Measurements from ENCODE around the gene RBBP5.

The RBBP5 gene

DNA sequence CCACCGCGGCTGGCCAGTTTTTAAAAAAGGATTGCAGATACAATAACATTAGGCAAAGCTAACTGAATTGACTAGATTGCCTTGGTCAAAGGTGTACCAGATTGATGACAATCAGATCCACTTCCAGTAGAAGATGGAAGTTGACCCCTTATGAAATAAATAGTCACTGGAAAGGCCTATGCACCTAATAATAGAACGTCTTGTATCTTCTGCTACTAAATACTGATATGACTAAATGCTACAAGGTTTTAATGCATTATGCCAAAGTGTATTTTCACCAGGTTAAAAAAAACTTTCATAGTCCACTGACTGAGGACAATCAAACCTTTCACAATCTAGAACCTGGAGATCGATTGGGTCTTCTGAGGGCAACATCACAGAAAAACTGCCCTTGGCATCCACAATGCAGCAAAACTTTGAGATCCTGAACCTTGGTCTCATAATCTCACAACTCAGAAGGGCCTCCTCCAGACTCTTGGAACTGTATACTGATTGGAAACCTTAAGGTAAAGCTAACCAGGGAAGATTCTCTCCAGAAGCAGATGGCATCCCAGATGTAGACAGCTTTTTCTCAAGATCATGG lies 7.8 kb upstream of the RBBP5 start:
- no peak for DNase-seq (ENCODE audit: low read depth in 2 of 2)

GRCh38 chr1:205128050-205128449 lies 6.3 kb upstream of the RBBP5 start:
- no peak for DNase-seq (ENCODE audit: low read depth in 2 of 2)

DNA sequence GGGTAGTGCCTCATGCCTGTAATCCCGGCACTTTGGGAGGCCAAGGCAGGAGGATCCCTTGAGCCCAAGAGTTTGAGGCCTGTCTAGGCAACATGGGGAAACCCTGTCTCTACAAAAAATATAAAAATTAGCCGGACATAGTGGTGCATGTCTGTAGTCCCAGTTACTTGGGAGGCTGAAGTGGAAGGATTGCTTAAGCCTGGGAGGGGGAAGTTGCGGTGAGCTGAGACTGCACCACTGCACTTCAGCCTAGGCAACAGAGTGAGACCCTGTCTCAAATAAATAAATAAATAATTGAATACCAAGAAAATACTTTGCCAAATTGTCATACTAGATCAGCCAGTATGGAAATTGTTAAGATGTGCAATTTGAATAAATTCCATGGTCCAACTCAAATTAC lies 5.9 kb upstream of the RBBP5 start:
- DNase-seq (ENCODE audit: low read depth in 2 of 2) = no peak

GRCh38 chr1:205124726-205125125 lies 2.9 kb upstream of the RBBP5 start:
- DNase-seq (ENCODE audit: low read depth in 2 of 2) = no peak

DNA sequence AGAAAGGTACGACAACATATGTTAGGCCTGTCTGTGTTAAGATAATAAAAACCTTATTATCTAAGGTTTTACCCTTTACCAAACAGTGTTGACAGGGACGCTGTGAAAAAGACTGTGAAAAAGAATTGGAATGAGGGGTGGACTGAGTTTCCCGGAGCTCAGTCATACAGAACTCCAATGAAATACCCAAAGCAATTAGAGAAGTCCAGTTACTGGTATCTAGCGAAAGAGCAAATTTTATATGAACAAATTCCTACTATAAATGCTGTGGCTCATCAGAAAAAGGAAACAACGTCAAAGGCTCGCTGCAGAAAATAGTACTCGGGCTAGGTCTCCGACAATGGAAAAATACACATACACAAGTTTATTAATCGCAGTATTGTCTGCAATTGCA lies 708 bp upstream of the RBBP5 start:
- DNase-seq (ENCODE audit: low read depth in 2 of 2) = no peak

GRCh38 chr1:205118752-205119151 lies 3.0 kb downstream of the RBBP5 start:
- no peak for DNase-seq (ENCODE audit: low read depth in 2 of 2)

GRCh38 chr1:205111354-205111753 lies 10.4 kb downstream of the RBBP5 start:
- no peak for DNase-seq (ENCODE audit: low read depth in 2 of 2)

GRCh38 chr1:205109711-205110110 lies 12.1 kb downstream of the RBBP5 start:
- no peak for DNase-seq (ENCODE audit: low read depth in 2 of 2)

- DNase-seq (ENCODE audit: low read depth in 2 of 2) = no peak
Measured at GRCh38 chr1:205109269-205109668, 12.5 kb downstream of the RBBP5 start.

DNA sequence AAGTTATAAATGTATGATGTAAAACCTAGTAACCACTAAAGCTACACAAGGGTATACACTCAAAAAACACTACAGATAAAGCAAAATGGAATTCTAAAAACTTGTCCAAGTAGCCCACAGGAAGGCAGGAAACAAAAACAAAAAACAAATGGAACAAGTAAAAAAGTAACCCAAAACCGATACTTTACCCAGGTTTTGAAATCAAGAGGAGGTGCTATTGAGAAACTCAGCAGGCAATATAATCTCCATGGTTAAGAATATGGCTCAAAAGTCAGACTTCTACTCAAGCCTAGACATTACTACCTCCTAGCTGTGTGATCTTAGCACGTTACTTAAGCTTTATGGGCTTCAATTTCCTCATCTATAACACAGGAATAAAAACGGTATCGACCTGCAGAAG lies 13.3 kb downstream of the RBBP5 start:
- DNase-seq (ENCODE audit: low read depth in 2 of 2) = no peak

DNA sequence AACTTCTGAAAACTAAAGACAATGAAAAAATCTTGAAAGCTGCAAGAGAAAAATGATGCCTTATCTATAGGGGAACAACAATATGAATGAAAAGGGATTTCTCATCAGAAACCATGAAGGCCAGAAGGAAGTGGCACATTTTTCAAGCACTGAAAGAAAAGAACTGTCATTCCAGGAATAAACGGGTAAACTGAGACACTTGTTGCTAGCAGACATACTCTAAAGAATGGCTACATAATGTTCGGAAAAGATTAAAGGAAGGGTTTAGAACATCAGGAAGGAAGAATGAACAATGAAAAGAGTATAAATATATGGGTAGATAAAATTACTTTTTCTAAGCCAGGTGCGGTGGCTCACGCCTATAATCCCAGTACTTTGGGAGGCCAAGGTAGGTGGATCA lies 14.5 kb downstream of the RBBP5 start:
- no peak for DNase-seq (ENCODE audit: low read depth in 2 of 2)

DNA sequence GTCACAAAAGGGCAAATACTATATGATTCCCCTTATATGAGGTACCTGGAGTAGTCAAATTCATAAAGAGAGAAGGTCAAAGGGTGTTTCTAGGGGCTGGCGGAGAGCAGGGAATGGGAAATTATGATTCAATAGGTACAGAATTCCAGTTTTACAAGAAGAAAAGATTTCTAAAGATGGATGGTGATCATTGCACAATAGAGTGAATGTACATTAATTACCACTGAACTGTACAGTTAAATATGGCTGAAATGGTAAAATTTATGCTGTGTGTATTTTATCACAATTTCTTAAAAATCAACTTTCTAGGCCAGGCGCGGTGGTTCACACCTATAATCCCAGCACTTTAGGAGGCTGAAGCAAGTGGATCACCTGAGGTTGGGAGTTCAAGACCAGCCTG lies 19.4 kb downstream of the RBBP5 start:
- no peak for DNase-seq (ENCODE audit: low read depth in 2 of 2)

- DNase-seq (ENCODE audit: low read depth in 2 of 2) = no peak
Measured at GRCh38 chr1:205098242-205098641, 23.5 kb downstream of the RBBP5 start.

DNA sequence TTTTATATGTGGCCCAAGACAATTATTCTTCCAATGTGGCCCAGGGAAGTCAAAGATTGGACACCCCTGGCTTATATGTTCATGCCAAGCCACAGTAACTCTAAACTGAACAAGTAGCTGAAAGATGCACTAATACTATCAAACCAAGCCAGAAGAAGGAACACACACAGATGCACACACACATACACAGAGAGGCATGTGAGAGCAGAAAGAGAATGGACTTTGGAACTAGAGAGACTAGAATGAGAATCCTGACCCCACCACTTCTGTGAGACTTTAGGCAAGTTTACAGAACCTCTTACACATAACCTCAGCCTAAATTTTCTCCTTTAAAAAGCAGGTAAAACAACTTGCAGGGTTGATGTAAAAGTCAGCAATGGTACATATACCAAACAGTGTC lies 26.4 kb downstream of the RBBP5 start:
- no peak for DNase-seq (ENCODE audit: low read depth in 2 of 2)

- no peak for DNase-seq (ENCODE audit: low read depth in 2 of 2)
Measured at GRCh38 chr1:205091043-205091740, 30.6 kb downstream of the RBBP5 start.

GRCh38 chr1:205088341-205088740 lies 33.4 kb downstream of the RBBP5 start:
- no peak for DNase-seq (ENCODE audit: low read depth in 2 of 2)

DNA sequence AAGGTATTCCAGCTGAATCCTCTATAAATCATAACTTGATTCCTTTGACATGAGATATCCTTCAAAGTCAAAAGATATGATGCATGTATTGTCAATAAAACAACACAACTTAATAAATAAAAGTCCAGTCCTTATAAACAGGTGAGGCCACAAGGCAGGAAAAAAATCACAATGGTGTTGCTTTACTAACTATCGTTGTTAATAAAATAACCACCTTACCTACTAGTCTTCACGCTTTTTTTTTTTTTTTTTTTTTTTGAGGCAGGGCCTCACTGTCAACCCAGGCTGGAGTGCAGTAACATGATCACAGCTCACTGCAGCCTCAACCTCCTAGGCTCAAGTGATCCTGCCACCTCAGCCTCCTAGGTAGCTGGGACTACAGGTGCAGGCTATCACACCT lies 37.4 kb downstream of the RBBP5 start, which contains the start of gene TMEM81:
TMEM81 (minus strand) TSS at position 101 of the 400 bp plus-strand sequence. CDS start 140 bp downstream, outside the sequence.
- no peak for DNase-seq (ENCODE audit: low read depth in 2 of 2)

GRCh38 chr1:205082431-205082830 lies 39.3 kb downstream of the RBBP5 start:
- no peak for DNase-seq (ENCODE audit: low read depth in 2 of 2)

- no peak for DNase-seq (ENCODE audit: low read depth in 2 of 2)
Measured at GRCh38 chr1:205077934-205078311, 43.9 kb downstream of the RBBP5 start.

- no peak for DNase-seq (ENCODE audit: low read depth in 2 of 2)
Measured at GRCh38 chr1:205077158-205077933, 44.4 kb downstream of the RBBP5 start.

GRCh38 chr1:205076245-205076761 lies 45.5 kb downstream of the RBBP5 start:
- no peak for DNase-seq (ENCODE audit: low read depth in 2 of 2)

DNA sequence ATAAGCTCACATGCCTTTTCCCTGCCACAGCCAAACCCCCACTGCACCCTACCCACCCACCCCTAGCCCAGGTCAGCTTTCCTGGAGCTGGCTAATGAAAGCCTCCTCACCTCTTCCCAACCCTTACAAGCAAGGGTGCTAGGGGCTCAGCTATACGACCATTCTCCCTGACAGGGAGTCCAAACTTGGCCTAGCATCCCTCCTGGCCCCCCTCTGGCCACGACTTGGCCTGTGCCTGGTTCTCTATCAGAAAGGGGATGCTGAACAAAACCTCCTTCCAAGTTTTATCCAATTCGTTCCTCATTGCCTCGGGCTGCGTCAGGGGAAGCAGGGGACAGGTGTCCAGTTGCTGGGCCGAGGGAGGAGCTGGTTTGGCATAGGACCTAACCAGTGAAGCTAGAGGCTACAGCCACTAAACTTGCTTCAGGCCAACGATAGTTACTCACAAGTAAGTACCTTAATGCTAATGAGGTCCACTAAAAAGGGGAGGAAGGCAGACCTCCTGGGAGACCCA lies 46.1 kb downstream of the RBBP5 start:
- no peak for DNase-seq (ENCODE audit: low read depth in 2 of 2)

- DNase-seq (ENCODE audit: low read depth in 2 of 2) = no peak
Measured at GRCh38 chr1:205074513-205074912, 47.3 kb downstream of the RBBP5 start.
